ENCODE measurements around the gene DLL4.

GRCh38 chr15:40936234-40936708, 7.1 kb downstream of the DLL4 start:
- TF ChIP-seq EZH2 (IDR thresholded peaks at IDR 0.05; ENCODE audit: borderline replicate concordance, low read depth, low read length, severe bottlenecking): no peak
- TF ChIP-seq, protein P1, sequence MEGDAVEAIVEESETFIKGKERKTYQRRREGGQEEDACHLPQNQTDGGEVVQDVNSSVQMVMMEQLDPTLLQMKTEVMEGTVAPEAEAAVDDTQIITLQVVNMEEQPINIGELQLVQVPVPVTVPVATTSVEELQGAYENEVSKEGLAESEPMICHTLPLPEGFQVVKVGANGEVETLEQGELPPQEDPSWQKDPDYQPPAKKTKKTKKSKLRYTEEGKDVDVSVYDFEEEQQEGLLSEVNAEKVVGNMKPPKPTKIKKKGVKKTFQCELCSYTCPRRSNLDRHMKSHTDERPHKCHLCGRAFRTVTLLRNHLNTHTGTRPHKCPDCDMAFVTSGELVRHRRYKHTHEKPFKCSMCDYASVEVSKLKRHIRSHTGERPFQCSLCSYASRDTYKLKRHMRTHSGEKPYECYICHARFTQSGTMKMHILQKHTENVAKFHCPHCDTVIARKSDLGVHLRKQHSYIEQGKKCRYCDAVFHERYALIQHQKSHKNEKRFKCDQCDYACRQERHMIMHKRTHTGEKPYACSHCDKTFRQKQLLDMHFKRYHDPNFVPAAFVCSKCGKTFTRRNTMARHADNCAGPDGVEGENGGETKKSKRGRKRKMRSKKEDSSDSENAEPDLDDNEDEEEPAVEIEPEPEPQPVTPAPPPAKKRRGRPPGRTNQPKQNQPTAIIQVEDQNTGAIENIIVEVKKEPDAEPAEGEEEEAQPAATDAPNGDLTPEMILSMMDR (IDR thresholded peaks at IDR 0.05; ENCODE audit: borderline replicate concordance, extremely low read depth, low read length, poor library complexity, severe bottlenecking): no peak
